SK-N-SH treated with all-trans-retinoic acid at 6 μM for 48 hours (cell line): ENCODE measurements around the gene CDK3.

Experiments
- ESRRG ChIP-seq: fragments of 250-450 bp; sonication (Bioruptor Pico); IDR thresholded peaks from 2 replicates; pipeline ENCODE4 v1.6.1; 2021; ENCODE audit warnings: mild to moderate bottlenecking
- RARB ChIP-seq: fragments of 250-450 bp; sonication (Bioruptor Pico); IDR thresholded peaks from 2 replicates; pipeline ENCODE4 v1.8.0; 2021; ENCODE audit warnings: mild to moderate bottlenecking, moderate library complexity
- ZC3H10 ChIP-seq: fragments of 250-450 bp; sonication (Bioruptor Pico); IDR thresholded peaks from 2 replicates; pipeline ENCODE4 v1.5.1; 2021; ENCODE audit warnings: mild to moderate bottlenecking, moderate library complexity
- ZFP30 ChIP-seq: fragments of 450-650 bp; formaldehyde crosslinking; IDR thresholded peaks from 2 replicates; pipeline ENCODE4 v1.5.0; 2022; ENCODE audit warnings: mild to moderate bottlenecking, moderate library complexity

DNA sequence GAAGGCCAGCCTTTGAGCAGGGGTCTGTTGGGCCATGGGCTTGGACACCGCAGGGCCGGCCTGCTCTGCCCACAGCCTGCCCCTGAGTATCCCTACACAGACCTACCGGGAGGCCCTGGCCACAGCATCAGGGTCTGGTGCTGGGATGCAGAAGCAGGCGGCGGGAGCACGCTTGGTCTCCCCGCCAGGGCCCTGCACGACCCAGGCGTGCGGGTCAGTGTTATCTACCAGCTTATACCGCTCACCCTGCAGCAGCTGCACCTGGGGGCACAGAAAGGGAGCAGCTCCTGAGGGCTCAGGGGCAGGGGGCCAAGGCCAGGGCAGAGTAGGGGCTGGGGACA is 17.7 kb downstream of the CDK3 start:
- TF ChIP-seq RARB (CRISPR knock-in tag), result no peak
- no peak for TF ChIP-seq ESRRG (CRISPR knock-in tag)
- TF ChIP-seq ZFP30 (CRISPR knock-in tag), result no peak
- TF ChIP-seq ZC3H10, result no peak
